ENCODE data around the gene SLC7A8.

GRCh38 chr14:23085458-23085857 is 98.0 kb downstream of the SLC7A8 start:
- TF ChIP-seq ETV6 (conservative IDR thresholded peaks at IDR 0.05 in 1 of 2, IDR thresholded peaks at IDR 0.05 in 1 of 2; ENCODE audit: borderline replicate concordance in 1 of 2, low read depth in 1 of 2) = no peak
- TF ChIP-seq RCOR1 (conservative IDR thresholded peaks at IDR 0.05; ENCODE audit: low read depth, low read length) = no peak
- TF ChIP-seq NKRF (conservative IDR thresholded peaks at IDR 0.05) = no peak

Measured in GM12878 (cell line).